Mesodermal cell (in vitro differentiated cells): ENCODE data around the gene GALR2.

ENCODE experiments used
- H3K27ac ChIP-seq: 2 replicates; pipeline ENCODE4 v1.7.0; 2013; ENCODE audit warnings: mild to moderate bottlenecking, low read depth, low read length, moderate library complexity; ENCODE audit not compliant: severe bottlenecking
- H3K36me3 ChIP-seq: 2 replicates; pipeline ENCODE4 v1.7.1; 2013; ENCODE audit warnings: mild to moderate bottlenecking, low read length, moderate library complexity; ENCODE audit not compliant: control insufficient read depth, insufficient read depth
- H3K4me1 ChIP-seq: one replicate; pipeline ENCODE4 v1.7.1; 2013; ENCODE audit warnings: mild to moderate bottlenecking, low read length; ENCODE audit not compliant: insufficient read depth, control insufficient read depth, poor library complexity, severe bottlenecking
- H3K4me3 ChIP-seq: 2 replicates; pipeline ENCODE4 v1.7.0; 2013; ENCODE audit warnings: low read length, control low read depth, mild to moderate bottlenecking; ENCODE audit not compliant: insufficient read depth, poor library complexity, severe bottlenecking; ENCODE audit errors: extremely low read depth
- H3K9me3 ChIP-seq: 2 replicates; pipeline ENCODE4 v1.7.1; 2013; ENCODE audit warnings: mild to moderate bottlenecking, low read length, moderate library complexity; ENCODE audit not compliant: control insufficient read depth
- WGBS, 2 experiments: methylation state at CpG; one replicate each; pipeline ENCODE4 v1.1.5; 2013; ENCODE audit warnings: missing lambda C conversion rate in 2 of 2; ENCODE audit not compliant: insufficient coverage in 2 of 2; 5-methylcytosine and 5-hydroxymethylcytosine counted together

Gene GALR2

GRCh38 chr17:76122431-76123190, 48.0 kb downstream of the GALR2 start:
- Histone ChIP-seq H3K9me3 (no peaks in the 10 kb centered on the region), H3K4me3 (no peak overlapping the region), H3K27ac (no peak overlapping the region), H3K36me3 (no peaks in the 10 kb centered on the region), H3K4me1 (no peaks in the 10 kb centered on the region)
- WGBS, 2 experiments = 86 to 88% methylated on average over 19 to 22 of the region's 24 CpGs

DNA sequence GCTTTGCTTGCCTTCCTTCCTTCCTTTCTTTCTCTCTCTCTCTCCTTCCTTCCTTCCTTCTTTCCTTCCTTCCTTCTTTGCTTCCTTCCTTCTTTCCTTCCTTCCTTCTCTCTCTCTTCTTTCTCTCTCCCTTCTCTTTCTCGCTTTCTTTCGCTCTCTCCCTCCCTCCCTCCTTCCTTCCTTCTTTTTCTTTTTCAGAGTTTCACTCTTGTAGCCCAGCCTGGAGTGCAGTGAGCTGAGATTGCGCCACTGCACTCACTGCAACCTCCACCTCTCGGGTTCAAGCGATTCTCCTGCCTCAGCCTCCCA, 48.6 kb downstream of the GALR2 start:
- WGBS, 2 experiments = 65 to 67% methylated on average over 3 to 4 of the region's 5 CpGs
- H3K4me3 ChIP-seq = no peak overlapping the region

DNA sequence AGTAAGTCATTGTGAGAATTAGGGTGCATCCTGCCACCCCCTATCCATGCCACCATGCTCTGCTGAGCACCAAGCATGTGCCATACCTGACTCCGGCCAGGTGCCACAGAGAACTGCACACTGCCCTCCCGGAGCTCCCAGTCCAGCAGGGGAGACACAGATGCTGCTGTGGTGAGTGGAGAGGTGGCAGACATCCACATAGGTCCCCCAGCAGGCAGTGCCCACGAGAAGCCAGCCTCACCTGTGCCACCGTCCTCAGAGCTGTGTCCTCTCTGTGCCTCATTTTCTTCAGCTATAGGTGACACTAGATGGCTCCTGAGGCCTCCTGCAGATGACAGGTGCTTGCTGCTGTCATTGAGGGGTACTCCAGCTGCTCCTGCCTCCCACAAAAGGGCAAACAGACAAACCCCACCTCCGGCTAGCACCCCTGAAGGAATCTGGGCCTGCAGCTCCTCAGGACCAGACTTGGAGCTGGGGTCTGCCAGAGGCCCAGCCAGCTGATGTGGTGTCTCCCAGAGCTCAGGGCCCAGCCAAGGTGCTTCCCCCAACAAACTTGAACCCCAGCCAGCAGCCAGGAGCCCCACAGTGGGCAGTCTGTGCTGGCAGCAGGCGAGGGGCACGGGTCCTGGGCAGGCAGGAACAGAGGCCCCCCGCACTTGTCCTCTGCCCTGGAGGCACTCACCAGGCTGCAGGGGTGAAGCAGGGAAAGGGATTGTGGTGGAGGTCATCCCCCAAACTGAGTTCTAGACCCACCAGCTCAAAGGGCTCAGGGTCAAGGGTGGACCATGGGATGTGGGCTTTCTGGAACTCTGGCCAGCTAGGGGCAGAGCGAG, 49.4 kb downstream of the GALR2 start:
- H3K27ac ChIP-seq = no peak overlapping the region
- H3K36me3 ChIP-seq = no peaks in the 10 kb centered on the region
- 70 to 71% methylated on average over 8 to 9 of the region's 9 CpGs for WGBS, 2 experiments

More for the DNA sequence above, 48.6 kb downstream of the GALR2 start:
- no peaks in the 10 kb centered on the region for H3K9me3 ChIP-seq
- no peaks in the 10 kb centered on the region for H3K36me3 ChIP-seq
- H3K27ac ChIP-seq = no peak overlapping the region
- no peaks in the 10 kb centered on the region for H3K4me1 ChIP-seq

GRCh38 chr17:76124582-76125390, 50.2 kb downstream of the GALR2 start:
- no peaks in the 10 kb centered on the region for H3K36me3 ChIP-seq
- H3K4me1 ChIP-seq = no peaks in the 10 kb centered on the region
- WGBS, 2 experiments = 87 to 90% methylated on average over 13 to 18 of the region's 22 CpGs
- H3K9me3 ChIP-seq = no peaks in the 10 kb centered on the region
- H3K4me3 ChIP-seq = no peak overlapping the region
- H3K27ac ChIP-seq = no peak overlapping the region

More for the DNA sequence above, 49.4 kb downstream of the GALR2 start:
- Histone ChIP-seq H3K4me3 (no peak overlapping the region), H3K9me3 (no peaks in the 10 kb centered on the region), H3K4me1 (no peaks in the 10 kb centered on the region)

GRCh38 chr17:76125391-76125675, 50.8 kb downstream of the GALR2 start:
- H3K4me3 ChIP-seq = no peak overlapping the region
- no peaks in the 10 kb centered on the region for H3K36me3 ChIP-seq
- H3K9me3 ChIP-seq = no peaks in the 10 kb centered on the region
- no peaks in the 10 kb centered on the region for H3K4me1 ChIP-seq
- H3K27ac ChIP-seq = no peak overlapping the region
- WGBS, 2 experiments = 79 to 89% methylated on average over 4 to 5 of the region's 5 CpGs

DNA sequence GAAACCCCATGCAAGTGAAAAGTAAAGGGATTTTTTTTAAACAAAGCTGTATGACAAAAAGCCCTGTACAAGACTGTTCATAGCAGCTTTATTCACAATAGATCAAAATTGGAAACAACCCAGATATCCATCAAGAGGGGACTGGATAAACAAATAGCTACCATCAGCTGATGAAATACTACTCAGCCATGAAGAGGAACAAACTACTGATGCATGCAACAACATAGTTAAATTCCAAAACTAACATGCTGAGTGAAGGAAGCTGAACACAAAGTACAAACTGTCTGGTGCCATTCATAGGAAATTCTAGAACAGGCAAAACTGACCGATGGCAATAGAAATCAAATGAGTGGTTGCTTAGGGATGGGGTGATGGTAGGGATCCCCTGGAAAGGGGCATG, 51.3 kb downstream of the GALR2 start:
- 100% methylated on average over 1 of the region's 1 CpG for WGBS, 2 experiments
- H3K36me3 ChIP-seq = no peaks in the 10 kb centered on the region
- H3K9me3 ChIP-seq = no peaks in the 10 kb centered on the region
- H3K27ac ChIP-seq = no peak overlapping the region
- H3K4me1 ChIP-seq = no peaks in the 10 kb centered on the region
- no peak overlapping the region for H3K4me3 ChIP-seq
